Lower leg skin (tissue), 3 donors: ENCODE results near the gene DLG2.

Experiments used
- POLR2A ChIP-seq, 2 donors: fragments of 450-650 bp; IDR thresholded peaks; one replicate each; pipeline ENCODE4 v1.6.1; 2016 to 2017; ENCODE audit warnings: antibody characterized with exemption in 2 of 2, mild to moderate bottlenecking in 1 of 2, moderate library complexity in 1 of 2
- TF ChIP-seq, protein P1 (sequence below), 3 donors: fragments of 450-650 bp; IDR thresholded peaks; one replicate each; pipeline ENCODE4 v1.5.1; 2016; ENCODE audit warnings: antibody characterized with exemption in 3 of 3, mild to moderate bottlenecking in 3 of 3, moderate library complexity in 2 of 3

DNA sequence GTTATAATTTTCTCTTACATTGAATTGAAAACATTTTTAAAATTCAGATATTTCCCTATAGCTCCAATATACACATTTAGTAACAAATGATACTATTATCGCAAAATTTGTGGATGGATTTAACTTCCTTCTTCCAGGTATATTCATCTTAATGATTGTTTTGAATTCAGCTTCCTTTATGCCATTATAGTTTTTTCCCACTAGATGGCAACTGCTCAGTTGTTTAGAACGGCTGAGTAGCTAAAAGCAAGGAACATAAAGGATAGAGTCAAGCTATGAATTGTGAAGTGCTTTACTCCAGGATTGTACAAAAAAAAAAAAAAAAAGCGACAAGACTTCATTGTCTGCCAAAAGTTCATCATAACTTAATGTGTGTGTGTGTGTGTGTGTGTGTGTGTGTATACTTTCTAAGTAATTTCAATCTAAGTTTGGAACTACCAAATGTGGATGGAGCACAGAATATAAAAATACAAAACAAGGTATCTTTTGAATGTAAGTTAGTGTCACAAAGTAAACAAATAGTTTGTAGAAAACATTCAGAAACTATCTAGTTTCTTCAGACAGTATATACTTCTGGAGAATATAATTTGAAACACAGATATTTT, 846.4 kb downstream of the DLG2 start:
- TF ChIP-seq, protein P1, sequence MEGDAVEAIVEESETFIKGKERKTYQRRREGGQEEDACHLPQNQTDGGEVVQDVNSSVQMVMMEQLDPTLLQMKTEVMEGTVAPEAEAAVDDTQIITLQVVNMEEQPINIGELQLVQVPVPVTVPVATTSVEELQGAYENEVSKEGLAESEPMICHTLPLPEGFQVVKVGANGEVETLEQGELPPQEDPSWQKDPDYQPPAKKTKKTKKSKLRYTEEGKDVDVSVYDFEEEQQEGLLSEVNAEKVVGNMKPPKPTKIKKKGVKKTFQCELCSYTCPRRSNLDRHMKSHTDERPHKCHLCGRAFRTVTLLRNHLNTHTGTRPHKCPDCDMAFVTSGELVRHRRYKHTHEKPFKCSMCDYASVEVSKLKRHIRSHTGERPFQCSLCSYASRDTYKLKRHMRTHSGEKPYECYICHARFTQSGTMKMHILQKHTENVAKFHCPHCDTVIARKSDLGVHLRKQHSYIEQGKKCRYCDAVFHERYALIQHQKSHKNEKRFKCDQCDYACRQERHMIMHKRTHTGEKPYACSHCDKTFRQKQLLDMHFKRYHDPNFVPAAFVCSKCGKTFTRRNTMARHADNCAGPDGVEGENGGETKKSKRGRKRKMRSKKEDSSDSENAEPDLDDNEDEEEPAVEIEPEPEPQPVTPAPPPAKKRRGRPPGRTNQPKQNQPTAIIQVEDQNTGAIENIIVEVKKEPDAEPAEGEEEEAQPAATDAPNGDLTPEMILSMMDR (IDR thresholded peaks at IDR 0.05): no peak
- no peak for TF ChIP-seq POLR2A (IDR thresholded peaks at IDR 0.05)
